Activated T-helper 2 cell treated with anti-CD3 and anti-CD28 coated beads, Interferon-gamma antibody, Interleukin-2, Interleukin-4, amounts not matched to agents 10 μg/mL and 5 μg/mL and 100 μg/mL, durations not matched to agents 14 hours and 24 hours and 36 hours (primary cell): ENCODE data around the gene CNTROB. TPM values are rescaled to one million over a fixed set of nuclear protein-coding genes. Genes with fewer than 3 reads are reported as not detected.

Experiments used
- DNase-seq: peaks from one replicate; pipeline ENCODE4 v3.0.0; 2021; ENCODE audit warnings: low spot score
- H3K27ac Mint-ChIP-seq: one replicate; pipeline ENCODE4 v1.8.0; 2021; ENCODE audit warnings: mixed read lengths
- H3K27me3 Mint-ChIP-seq: one replicate; pipeline ENCODE4 v1.8.0; 2021; ENCODE audit warnings: low read depth, mixed read lengths
- H3K36me3 Mint-ChIP-seq: one replicate; pipeline ENCODE4 v1.8.0; 2021; ENCODE audit warnings: low read depth, mixed read lengths
- H3K4me1 Mint-ChIP-seq: one replicate; pipeline ENCODE4 v1.8.0; 2021; ENCODE audit warnings: low read depth, mixed read lengths
- H3K4me3 Mint-ChIP-seq: one replicate; pipeline ENCODE4 v1.8.0; 2021; ENCODE audit warnings: low read depth, mild to moderate bottlenecking, moderate library complexity, mixed read lengths
- H3K9me3 Mint-ChIP-seq: one replicate; pipeline ENCODE4 v1.8.0; 2021; ENCODE audit warnings: mixed read lengths
- intact Hi-C: fragments of 100-400 bp; cut with micrococcal nuclease; formaldehyde crosslinking; loops from one replicate; pipeline ENCODE4 v1.15.1; 2023
- total RNA-seq: library from RNA; stranded (reverse); gene quantifications from 2 replicates; pipeline ENCODE4 v1.2.3, GENCODE V29; 2022

Gene CNTROB
- total RNA-seq, 1 donor from 2014 or later: 60.3 TPM

- Mint-ChIP-seq H3K27ac (peak overlapping the region; percentile 49), H3K36me3 (peaks cover 54% of the 10 kb centered on the region), H3K27me3 (no peaks in the 10 kb centered on the region), H3K4me1 (peaks cover 6% of the 10 kb centered on the region), H3K4me3 (no peak overlapping the region), H3K9me3 (no peaks in the 10 kb centered on the region)
- no peak for DNase-seq
- intact Hi-C loops: loop anchor here (10.0 kb wide), 1 partner anchor 235 kb away; the partner anchor contains the start of gene HES7
Measured at GRCh38 chr17:7889166-7889955, 42.6 kb upstream of the CNTROB start.

GRCh38 chr17:7893187-7893880, 38.7 kb upstream of the CNTROB start:
- Mint-ChIP-seq H3K27me3 (no peaks in the 10 kb centered on the region), H3K4me1 (peaks cover 14% of the 10 kb centered on the region), H3K27ac (no peak overlapping the region), H3K4me3 (no peak overlapping the region), H3K36me3 (peaks cover 81% of the 10 kb centered on the region), H3K9me3 (no peaks in the 10 kb centered on the region)
- intact Hi-C loops: no loop called here
- DNase-seq: no peak

- no peak overlapping the region for H3K4me3 Mint-ChIP-seq
- intact Hi-C loops: no loop called here
- H3K4me1 Mint-ChIP-seq: peaks cover 14% of the 10 kb centered on the region
- no peak for DNase-seq
- peak overlapping the region; percentile 24 for H3K27ac Mint-ChIP-seq
- no peaks in the 10 kb centered on the region for H3K27me3 Mint-ChIP-seq
- no peaks in the 10 kb centered on the region for H3K9me3 Mint-ChIP-seq
- peaks cover 88% of the 10 kb centered on the region for H3K36me3 Mint-ChIP-seq
Measured at GRCh38 chr17:7894226-7894625, 37.8 kb upstream of the CNTROB start.

GRCh38 chr17:7894866-7895265, 37.1 kb upstream of the CNTROB start:
- DNase-seq: no peak
- H3K9me3 Mint-ChIP-seq: no peaks in the 10 kb centered on the region
- intact Hi-C loops: no loop called here
- peaks cover 14% of the 10 kb centered on the region for H3K4me1 Mint-ChIP-seq
- H3K27me3 Mint-ChIP-seq: no peaks in the 10 kb centered on the region
- no peak overlapping the region for H3K27ac Mint-ChIP-seq
- H3K36me3 Mint-ChIP-seq: peaks cover 87% of the 10 kb centered on the region
- H3K4me3 Mint-ChIP-seq: no peak overlapping the region

- Mint-ChIP-seq H3K9me3 (no peaks in the 10 kb centered on the region), H3K36me3 (peaks cover 82% of the 10 kb centered on the region), H3K4me1 (peaks cover 11% of the 10 kb centered on the region), H3K27ac (no peak overlapping the region), H3K27me3 (no peaks in the 10 kb centered on the region), H3K4me3 (no peak overlapping the region)
- intact Hi-C loops: no loop called here
- no peak for DNase-seq
Measured at GRCh38 chr17:7897090-7897489, 34.9 kb upstream of the CNTROB start.

GRCh38 chr17:7897773-7898172, 34.2 kb upstream of the CNTROB start:
- Mint-ChIP-seq H3K9me3 (no peaks in the 10 kb centered on the region), H3K27ac (peak overlapping the region; percentile 61), H3K4me3 (no peak overlapping the region), H3K27me3 (no peaks in the 10 kb centered on the region), H3K36me3 (peaks cover 86% of the 10 kb centered on the region), H3K4me1 (peaks cover 11% of the 10 kb centered on the region)
- no peak for DNase-seq
- intact Hi-C loops: no loop called here

GRCh38 chr17:7903154-7904103, 28.6 kb upstream of the CNTROB start:
- Mint-ChIP-seq H3K27ac (no peak overlapping the region), H3K36me3 (peaks cover 91% of the 10 kb centered on the region), H3K9me3 (no peaks in the 10 kb centered on the region), H3K4me3 (no peak overlapping the region), H3K27me3 (no peaks in the 10 kb centered on the region), H3K4me1 (no peaks in the 10 kb centered on the region)
- no peak for DNase-seq
- intact Hi-C loops: no loop called here

GRCh38 chr17:7909089-7909488, 22.9 kb upstream of the CNTROB start:
- intact Hi-C loops: no loop called here
- Mint-ChIP-seq H3K4me1 (peaks cover 7% of the 10 kb centered on the region), H3K36me3 (peaks cover 82% of the 10 kb centered on the region), H3K27me3 (no peaks in the 10 kb centered on the region), H3K4me3 (no peak overlapping the region), H3K27ac (no peak overlapping the region), H3K9me3 (no peaks in the 10 kb centered on the region)
- no peak for DNase-seq

- peaks cover 14% of the 10 kb centered on the region for H3K4me1 Mint-ChIP-seq
- no peak overlapping the region for H3K4me3 Mint-ChIP-seq
- no peak for DNase-seq
- intact Hi-C loops: loop anchor here (5.0 kb wide), 2 partner anchors 132 to 147 kb away; no protein-coding TSS in a partner anchor
- H3K36me3 Mint-ChIP-seq: peaks cover 70% of the 10 kb centered on the region
- no peak overlapping the region for H3K27ac Mint-ChIP-seq
- no peaks in the 10 kb centered on the region for H3K27me3 Mint-ChIP-seq
- H3K9me3 Mint-ChIP-seq: no peaks in the 10 kb centered on the region
Measured at GRCh38 chr17:7910281-7910680, 21.7 kb upstream of the CNTROB start.

GRCh38 chr17:7910711-7911110, 21.3 kb upstream of the CNTROB start:
- Mint-ChIP-seq H3K4me3 (no peak overlapping the region), H3K36me3 (peaks cover 66% of the 10 kb centered on the region), H3K27me3 (no peaks in the 10 kb centered on the region), H3K4me1 (peaks cover 14% of the 10 kb centered on the region), H3K27ac (no peak overlapping the region), H3K9me3 (no peaks in the 10 kb centered on the region)
- no peak for DNase-seq
- intact Hi-C loops: loop anchor here (5.0 kb wide), 2 partner anchors 132 to 147 kb away; no protein-coding TSS in a partner anchor

GRCh38 chr17:7911116-7911515, 20.9 kb upstream of the CNTROB start:
- peaks cover 62% of the 10 kb centered on the region for H3K36me3 Mint-ChIP-seq
- H3K9me3 Mint-ChIP-seq: no peaks in the 10 kb centered on the region
- intact Hi-C loops: loop anchor here (5.0 kb wide), 2 partner anchors 131 to 146 kb away; no protein-coding TSS in a partner anchor
- H3K27ac Mint-ChIP-seq: no peak overlapping the region
- no peaks in the 10 kb centered on the region for H3K27me3 Mint-ChIP-seq
- no peak for DNase-seq
- H3K4me3 Mint-ChIP-seq: no peak overlapping the region
- peaks cover 14% of the 10 kb centered on the region for H3K4me1 Mint-ChIP-seq

- Mint-ChIP-seq H3K9me3 (no peaks in the 10 kb centered on the region), H3K36me3 (peaks cover 44% of the 10 kb centered on the region), H3K4me3 (peak overlapping the region; percentile 63), H3K27ac (peak overlapping the region; percentile 58), H3K4me1 (peaks cover 22% of the 10 kb centered on the region), H3K27me3 (no peaks in the 10 kb centered on the region)
- peak; percentile 38 for DNase-seq
- intact Hi-C loops: loop anchor here (1.0 to 5.0 kb wide), 3 partner anchors 75 to 144 kb away; no protein-coding TSS in a partner anchor
Measured at GRCh38 chr17:7912927-7913524, 19.0 kb upstream of the CNTROB start.
